Ishikawa (cell line): Measurements from ENCODE around the gene MKLN1.

Source experiments
- CEBPB ChIP-seq: IDR thresholded peaks from 2 replicates; pipeline ENCODE4 v1.6.1; 2012
- CREB1 ChIP-seq: IDR thresholded peaks from 2 replicates; pipeline ENCODE4 v1.6.1; 2012; ENCODE audit warnings: low read depth
- EGR1 ChIP-seq: IDR thresholded peaks from 2 replicates; pipeline ENCODE4 v1.6.1; 2012
- EP300 ChIP-seq: IDR thresholded peaks from 2 replicates; pipeline ENCODE4 v1.6.1; 2012; ENCODE audit warnings: borderline replicate concordance
- FOXM1 ChIP-seq: IDR thresholded peaks from 2 replicates; pipeline ENCODE4 v1.6.1; 2012; ENCODE audit warnings: low read depth, borderline replicate concordance
- MAX ChIP-seq: IDR thresholded peaks from 2 replicates; pipeline ENCODE4 v1.6.1; 2012
- NFIC ChIP-seq: IDR thresholded peaks from 2 replicates; pipeline ENCODE4 v1.6.1; 2012
- RAD21 ChIP-seq: IDR thresholded peaks from 2 replicates; pipeline ENCODE4 v1.6.1; 2012; ENCODE audit warnings: low read depth
- REST ChIP-seq: IDR thresholded peaks from 2 replicates; pipeline ENCODE4 v1.6.1; 2012; ENCODE audit warnings: low read depth, mild to moderate bottlenecking
- TAF1 ChIP-seq: IDR thresholded peaks from 2 replicates; pipeline ENCODE4 v1.6.1; 2012; ENCODE audit warnings: low read depth, mild to moderate bottlenecking
- TCF12 ChIP-seq: IDR thresholded peaks from 2 replicates; pipeline ENCODE4 v1.6.1; 2012; ENCODE audit warnings: low read depth
- TEAD4 ChIP-seq: IDR thresholded peaks from 2 replicates; pipeline ENCODE4 v1.6.1; 2012
- USF1 ChIP-seq: IDR thresholded peaks from 2 replicates; pipeline ENCODE4 v1.6.1; 2012
- YY1 ChIP-seq: IDR thresholded peaks from 2 replicates; pipeline ENCODE4 v1.6.1; 2012; ENCODE audit warnings: low read depth
- ZBTB7A ChIP-seq: IDR thresholded peaks from 2 replicates; pipeline ENCODE4 v1.6.1; 2012; ENCODE audit warnings: low read depth

MKLN1 gene

GRCh38 chr7:131404226-131404911 is 76.7 kb downstream of the MKLN1 start:
- no peak for TF ChIP-seq CEBPB

GRCh38 chr7:131409129-131409766 is 81.6 kb downstream of the MKLN1 start:
- TF ChIP-seq TCF12, result no peak
- TF ChIP-seq CREB1, result no peak

GRCh38 chr7:131412031-131412430 is 84.4 kb downstream of the MKLN1 start:
- TF ChIP-seq CEBPB, result no peak
- no peak for TF ChIP-seq TAF1
- no peak for TF ChIP-seq EP300
- no peak for TF ChIP-seq TEAD4
- no peak for TF ChIP-seq RAD21
- TF ChIP-seq MAX, result no peak
- no peak for TF ChIP-seq REST
- TF ChIP-seq YY1, result no peak
- no peak for TF ChIP-seq NFIC
- TF ChIP-seq TCF12, result no peak
- TF ChIP-seq CREB1, result no peak
- TF ChIP-seq USF1, result no peak
- TF ChIP-seq FOXM1, result no peak
- TF ChIP-seq ZBTB7A, result no peak

GRCh38 chr7:131413711-131414110 is 86.0 kb downstream of the MKLN1 start:
- no peak for TF ChIP-seq YY1
- TF ChIP-seq CREB1, result no peak
- no peak for TF ChIP-seq NFIC
- TF ChIP-seq USF1, result no peak
- TF ChIP-seq EP300, result no peak
- TF ChIP-seq FOXM1, result no peak
- TF ChIP-seq MAX, result no peak
- no peak for TF ChIP-seq EGR1
- TF ChIP-seq TCF12, result no peak

GRCh38 chr7:131424219-131424822 is 96.6 kb downstream of the MKLN1 start:
- TF ChIP-seq RAD21 (peak; percentile 64), MAX (no peak), CEBPB (peak; percentile 74)

- TF ChIP-seq ZBTB7A, result no peak
- no peak for TF ChIP-seq USF1
Observed at GRCh38 chr7:131425992-131426391, 98.3 kb downstream of the MKLN1 start.

- TF ChIP-seq RAD21 (no peak), TCF12 (no peak), MAX (no peak), NFIC (no peak), USF1 (no peak), TEAD4 (no peak), FOXM1 (no peak), TAF1 (no peak), REST (no peak), CEBPB (no peak), EP300 (no peak), EGR1 (no peak), CREB1 (no peak), ZBTB7A (no peak), YY1 (no peak)
Observed at GRCh38 chr7:131431289-131431688, 103.6 kb downstream of the MKLN1 start.
